HepG2 (cell line): ENCODE results near the gene BPIFB4. TPM values are rescaled to one million over a fixed set of nuclear protein-coding genes. Genes with fewer than 3 reads are reported as not detected.
A peak's percentile ranks its signal among the peaks of the same experiment; 100 is the strongest.

Experiments
- HDAC1 ChIP-seq: sonication (generic); formaldehyde crosslinking; IDR thresholded peaks from 2 replicates; pipeline ENCODE4 v1.5.1; 2020; ENCODE audit warnings: mild to moderate bottlenecking, missing genetic modification reagents
- HDAC6 ChIP-seq: fragments of 200-600 bp; sonication (generic); IDR thresholded peaks from 2 replicates; pipeline ENCODE4 v1.7.0; 2017; ENCODE audit warnings: mild to moderate bottlenecking, antibody characterized with exemption, low read length, low read depth
- HMG20B ChIP-seq: conservative IDR thresholded peaks from 2 replicates; pipeline ENCODE4 v1.6.1; 2016; ENCODE audit warnings: missing genetic modification reagents, missing compliant biosample characterization
- KDM2A ChIP-seq: sonication (generic); formaldehyde crosslinking; IDR thresholded peaks from 2 replicates; pipeline ENCODE4 v1.4.0; 2020; ENCODE audit warnings: low read depth, missing genetic modification reagents, borderline replicate concordance
- NFKBIZ ChIP-seq: IDR thresholded peaks from 2 replicates; pipeline ENCODE4 v1.6.1; 2018; ENCODE audit warnings: missing genetic modification reagents, missing compliant biosample characterization
- NPAS2 ChIP-seq: sonication (generic); formaldehyde crosslinking; IDR thresholded peaks from 2 replicates; pipeline ENCODE4 v1.8.0; 2022; ENCODE audit warnings: mild to moderate bottlenecking, missing genetic modification reagents, borderline replicate concordance
- NR2C2 ChIP-seq: sonication (generic); formaldehyde crosslinking; IDR thresholded peaks from 2 replicates; pipeline ENCODE4 v1.4.0; 2020; ENCODE audit warnings: missing genetic modification reagents, mild to moderate bottlenecking, moderate library complexity, borderline replicate concordance
- TBX3 ChIP-seq: fragments of 450-650 bp; IDR thresholded peaks from 2 replicates; pipeline ENCODE4 v1.6.1; 2017; ENCODE audit warnings: antibody characterized with exemption, mild to moderate bottlenecking, inconsistent platforms, borderline replicate concordance
- ZFP36 ChIP-seq: fragments of 150-350 bp; IDR thresholded peaks from 2 replicates; pipeline ENCODE4 v1.6.1; 2018; ENCODE audit warnings: borderline replicate concordance, low read length, low read depth; ENCODE audit not compliant: partially characterized antibody
- ZNF256 ChIP-seq: sonication (generic); formaldehyde crosslinking; conservative IDR thresholded peaks from 2 replicates; pipeline ENCODE4 v1.4.0; 2020; ENCODE audit warnings: missing genetic modification reagents
- ZNF337 ChIP-seq: sonication (generic); formaldehyde crosslinking; IDR thresholded peaks from 2 replicates; pipeline ENCODE4 v1.5.1; 2020; ENCODE audit warnings: missing genetic modification reagents, low read depth, mild to moderate bottlenecking, borderline replicate concordance
- polyA plus RNA-seq, 8 experiments: library from polyadenylated mRNA; depleted of rRNA in 3 of 8; stranded (reverse) in 7 of 8; unstranded in 1 of 8; fragments of >200 nt; fragmentation: Illumina TruSeq in 4 of 8; extraction: Trizol in 4 of 8; gene quantifications; 2 replicates each; pipeline versions ENCODE4 v1.2.1 to v1.2.3, GENCODE V29; 2011 to 2016; ENCODE audit warnings: low read depth in 4 of 8, missing spikeins in 1 of 8, mixed read lengths in 1 of 8; ENCODE audit not compliant: insufficient read depth in 1 of 8
- total RNA-seq, 5 experiments: library from RNA; depleted of rRNA; stranded (reverse); fragments of >200 nt; fragmentation: Illumina TruSeq; extraction: Trizol; gene quantifications; 2 replicates each; pipeline ENCODE4 v1.2.3, GENCODE V29; 2016; ENCODE audit warnings: low read depth in 1 of 5
- TF ChIP-seq, protein P1 (sequence below): sonication (generic); formaldehyde crosslinking; IDR thresholded peaks from 2 replicates; pipeline ENCODE4 v1.5.0; 2020; ENCODE audit warnings: mild to moderate bottlenecking, missing genetic modification reagents
- TF ChIP-seq, protein P2 (sequence below): sonication (generic); formaldehyde crosslinking; IDR thresholded peaks from 2 replicates; pipeline ENCODE4 v1.4.0; 2020; ENCODE audit warnings: missing genetic modification reagents; ENCODE audit errors: not compliant biosample characterization
- TF ChIP-seq, protein P3 (sequence below): sonication (generic); formaldehyde crosslinking; IDR thresholded peaks from 2 replicates; pipeline ENCODE4 v1.4.0; 2020; ENCODE audit warnings: missing genetic modification reagents
- TF ChIP-seq, protein P4 (sequence below), 2 experiments: sonication (generic) in 1 of 2; formaldehyde crosslinking in 1 of 2; IDR thresholded peaks; 2 replicates each; pipeline versions ENCODE4 v1.6.1 to v1.9.0; 2014 to 2022; ENCODE audit warnings: antibody characterized with exemption in 1 of 2, borderline replicate concordance in 1 of 2, inconsistent platforms in 1 of 2, low read depth in 1 of 2, missing genetic modification reagents in 1 of 2

BPIFB4 gene
- total and polyA plus RNA-seq, 2 of the 13 experiments (the other 11 are each of a cell fraction or from before 2014, with no cell fraction given): 0.09 TPM; not detected in 1

DNA sequence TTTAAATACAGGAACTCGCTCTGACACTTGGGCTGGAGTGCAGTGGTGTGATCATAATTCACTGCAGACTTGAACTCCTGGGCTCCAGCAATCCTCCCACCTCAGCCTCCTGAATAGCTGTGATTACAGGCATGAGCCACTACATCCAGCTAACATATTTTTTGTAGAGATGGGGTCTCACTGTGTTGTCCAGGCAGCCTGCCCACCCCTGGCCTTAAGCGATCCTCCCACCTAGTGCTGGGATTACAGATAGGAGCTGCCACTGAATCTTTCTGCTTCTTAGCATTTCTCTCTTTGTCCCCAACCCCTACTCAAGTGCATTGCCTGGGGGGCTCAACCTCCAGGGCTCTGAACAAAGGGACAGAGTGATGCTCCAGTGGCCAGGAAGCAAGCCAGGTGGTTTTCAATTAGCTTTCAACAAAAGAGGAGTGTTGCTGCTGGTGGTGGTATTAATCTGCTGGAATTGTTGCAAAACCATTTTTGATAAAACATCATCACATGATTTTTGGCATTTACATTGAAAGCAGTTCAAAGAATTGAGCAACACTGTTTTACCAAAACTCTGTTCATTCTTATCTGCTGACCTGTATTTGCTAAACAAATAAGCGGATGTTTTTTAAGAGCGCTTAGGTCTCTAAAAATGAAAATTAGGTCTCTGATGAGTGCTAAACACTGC is 48.1 kb downstream of the BPIFB4 start (continued):
- TF ChIP-seq, protein P1, sequence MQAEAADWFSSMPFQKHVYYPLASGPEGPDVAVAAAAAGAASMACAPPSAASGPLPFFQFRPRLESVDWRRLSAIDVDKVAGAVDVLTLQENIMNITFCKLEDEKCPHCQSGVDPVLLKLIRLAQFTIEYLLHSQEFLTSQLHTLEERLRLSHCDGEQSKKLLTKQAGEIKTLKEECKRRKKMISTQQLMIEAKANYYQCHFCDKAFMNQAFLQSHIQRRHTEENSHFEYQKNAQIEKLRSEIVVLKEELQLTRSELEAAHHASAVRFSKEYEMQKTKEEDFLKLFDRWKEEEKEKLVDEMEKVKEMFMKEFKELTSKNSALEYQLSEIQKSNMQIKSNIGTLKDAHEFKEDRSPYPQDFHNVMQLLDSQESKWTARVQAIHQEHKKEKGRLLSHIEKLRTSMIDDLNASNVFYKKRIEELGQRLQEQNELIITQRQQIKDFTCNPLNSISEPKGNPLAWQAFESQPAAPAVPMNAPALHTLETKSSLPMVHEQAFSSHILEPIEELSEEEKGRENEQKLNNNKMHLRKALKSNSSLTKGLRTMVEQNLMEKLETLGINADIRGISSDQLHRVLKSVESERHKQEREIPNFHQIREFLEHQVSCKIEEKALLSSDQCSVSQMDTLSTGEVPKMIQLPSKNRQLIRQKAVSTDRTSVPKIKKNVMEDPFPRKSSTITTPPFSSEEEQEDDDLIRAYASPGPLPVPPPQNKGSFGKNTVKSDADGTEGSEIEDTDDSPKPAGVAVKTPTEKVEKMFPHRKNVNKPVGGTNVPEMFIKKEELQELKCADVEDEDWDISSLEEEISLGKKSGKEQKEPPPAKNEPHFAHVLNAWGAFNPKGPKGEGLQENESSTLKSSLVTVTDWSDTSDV (CRISPR knock-in tag): no peak
- TF ChIP-seq NR2C2 (CRISPR knock-in tag) (peak; percentile 30; the same call in 1 of the 2 replicates), ZNF256 (CRISPR knock-in tag) (no peak), ZNF337 (CRISPR knock-in tag) (no peak), ZFP36 (no peak), HDAC1 (CRISPR knock-in tag) (0 out of 2 replicates have a peak, but pooled peaks have one; percentile 16), HDAC6 (no peak), KDM2A (no peak), NFKBIZ (CRISPR knock-in tag) (no peak; the same call in 1 of the 2 replicates), NPAS2 (no peak), HMG20B (CRISPR knock-in tag) (peak; percentile 68; the same call in 1 of the 2 replicates), TBX3 (no peak)
- TF ChIP-seq, protein P2, sequence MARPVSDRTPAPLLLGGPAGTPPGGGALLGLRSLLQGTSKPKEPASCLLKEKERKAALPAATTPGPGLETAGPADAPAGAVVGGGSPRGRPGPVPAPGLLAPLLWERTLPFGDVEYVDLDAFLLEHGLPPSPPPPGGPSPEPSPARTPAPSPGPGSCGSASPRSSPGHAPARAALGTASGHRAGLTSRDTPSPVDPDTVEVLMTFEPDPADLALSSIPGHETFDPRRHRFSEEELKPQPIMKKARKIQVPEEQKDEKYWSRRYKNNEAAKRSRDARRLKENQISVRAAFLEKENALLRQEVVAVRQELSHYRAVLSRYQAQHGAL: no peak
- TF ChIP-seq, protein P3, sequence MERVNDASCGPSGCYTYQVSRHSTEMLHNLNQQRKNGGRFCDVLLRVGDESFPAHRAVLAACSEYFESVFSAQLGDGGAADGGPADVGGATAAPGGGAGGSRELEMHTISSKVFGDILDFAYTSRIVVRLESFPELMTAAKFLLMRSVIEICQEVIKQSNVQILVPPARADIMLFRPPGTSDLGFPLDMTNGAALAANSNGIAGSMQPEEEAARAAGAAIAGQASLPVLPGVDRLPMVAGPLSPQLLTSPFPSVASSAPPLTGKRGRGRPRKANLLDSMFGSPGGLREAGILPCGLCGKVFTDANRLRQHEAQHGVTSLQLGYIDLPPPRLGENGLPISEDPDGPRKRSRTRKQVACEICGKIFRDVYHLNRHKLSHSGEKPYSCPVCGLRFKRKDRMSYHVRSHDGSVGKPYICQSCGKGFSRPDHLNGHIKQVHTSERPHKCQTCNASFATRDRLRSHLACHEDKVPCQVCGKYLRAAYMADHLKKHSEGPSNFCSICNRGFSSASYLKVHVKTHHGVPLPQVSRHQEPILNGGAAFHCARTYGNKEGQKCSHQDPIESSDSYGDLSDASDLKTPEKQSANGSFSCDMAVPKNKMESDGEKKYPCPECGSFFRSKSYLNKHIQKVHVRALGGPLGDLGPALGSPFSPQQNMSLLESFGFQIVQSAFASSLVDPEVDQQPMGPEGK (CRISPR knock-in tag): peak; percentile 65
- TF ChIP-seq, protein P4, sequence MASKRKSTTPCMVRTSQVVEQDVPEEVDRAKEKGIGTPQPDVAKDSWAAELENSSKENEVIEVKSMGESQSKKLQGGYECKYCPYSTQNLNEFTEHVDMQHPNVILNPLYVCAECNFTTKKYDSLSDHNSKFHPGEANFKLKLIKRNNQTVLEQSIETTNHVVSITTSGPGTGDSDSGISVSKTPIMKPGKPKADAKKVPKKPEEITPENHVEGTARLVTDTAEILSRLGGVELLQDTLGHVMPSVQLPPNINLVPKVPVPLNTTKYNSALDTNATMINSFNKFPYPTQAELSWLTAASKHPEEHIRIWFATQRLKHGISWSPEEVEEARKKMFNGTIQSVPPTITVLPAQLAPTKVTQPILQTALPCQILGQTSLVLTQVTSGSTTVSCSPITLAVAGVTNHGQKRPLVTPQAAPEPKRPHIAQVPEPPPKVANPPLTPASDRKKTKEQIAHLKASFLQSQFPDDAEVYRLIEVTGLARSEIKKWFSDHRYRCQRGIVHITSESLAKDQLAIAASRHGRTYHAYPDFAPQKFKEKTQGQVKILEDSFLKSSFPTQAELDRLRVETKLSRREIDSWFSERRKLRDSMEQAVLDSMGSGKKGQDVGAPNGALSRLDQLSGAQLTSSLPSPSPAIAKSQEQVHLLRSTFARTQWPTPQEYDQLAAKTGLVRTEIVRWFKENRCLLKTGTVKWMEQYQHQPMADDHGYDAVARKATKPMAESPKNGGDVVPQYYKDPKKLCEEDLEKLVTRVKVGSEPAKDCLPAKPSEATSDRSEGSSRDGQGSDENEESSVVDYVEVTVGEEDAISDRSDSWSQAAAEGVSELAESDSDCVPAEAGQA (IDR thresholded peaks at IDR 0.05; ENCODE audit: low read depth): no peak
- TF ChIP-seq, protein P4 (CRISPR knock-in tag; IDR thresholded peaks at IDR 0.05; ENCODE audit: borderline replicate concordance): no peak
